Progenitor cell of endocrine pancreas (in vitro differentiated cells): ENCODE data around the gene TMEM187. TPM values are rescaled to one million over a fixed set of nuclear protein-coding genes. Genes with fewer than 3 reads are reported as not detected.

Experiments used
- DNase-seq: peaks from one replicate; pipeline ENCODE4 v3.0.0; 2021; ENCODE audit warnings: low spot score; ENCODE audit not compliant: unreplicated experiment
- H3K27ac Mint-ChIP-seq: 2 replicates; pipeline ENCODE4 v1.8.0; 2021; ENCODE audit warnings: mild to moderate bottlenecking, moderate library complexity, mixed read lengths
- H3K27me3 Mint-ChIP-seq: 2 replicates; pipeline ENCODE4 v1.8.0; 2021; ENCODE audit warnings: mixed read lengths
- H3K36me3 Mint-ChIP-seq: 2 replicates; pipeline ENCODE4 v1.8.0; 2022; ENCODE audit warnings: mixed read lengths; ENCODE audit not compliant: insufficient read depth
- H3K4me1 Mint-ChIP-seq: 2 replicates; pipeline ENCODE4 v1.8.0; 2021; ENCODE audit warnings: low read depth, mixed read lengths
- H3K4me3 Mint-ChIP-seq: 2 replicates; pipeline ENCODE4 v1.8.0; 2021; ENCODE audit warnings: low read depth, mild to moderate bottlenecking, moderate library complexity, mixed read lengths
- H3K9me3 Mint-ChIP-seq: 2 replicates; pipeline ENCODE4 v1.8.0; 2021; ENCODE audit warnings: low read depth, mixed read lengths
- CTCF ChIP-seq: fragments of 200-600 bp; sonication (generic); IDR thresholded peaks from one replicate; pipeline ENCODE4 v1.5.0; 2021; ENCODE audit warnings: antibody characterized with exemption, mild to moderate bottlenecking; ENCODE audit not compliant: unreplicated experiment
- total RNA-seq: library from RNA; stranded (reverse); gene quantifications from 2 replicates; pipeline ENCODE4 v1.2.1, GENCODE V29; 2021

TMEM187 gene
- total RNA-seq, 1 donor from 2014 or later: 11.7 TPM

GRCh38 chrX:153970357-153971123 lies 2.0 kb upstream of the TMEM187 start:
- Mint-ChIP-seq H3K36me3 (no peaks in the 10 kb centered on the region), H3K4me1 (peaks cover 38% of the 10 kb centered on the region), H3K27ac (peak overlapping the region; percentile 100), H3K4me3 (peak overlapping the region; percentile 100), H3K9me3 (no peaks in the 10 kb centered on the region), H3K27me3 (no peaks in the 10 kb centered on the region)
- TF ChIP-seq CTCF: no peak
- no peak for DNase-seq

- Mint-ChIP-seq H3K4me3 (peak overlapping the region; percentile 100), H3K4me1 (peaks cover 38% of the 10 kb centered on the region), H3K27me3 (no peaks in the 10 kb centered on the region), H3K36me3 (peaks cover 1% of the 10 kb centered on the region), H3K27ac (peak overlapping the region; percentile 100), H3K9me3 (no peaks in the 10 kb centered on the region)
- TF ChIP-seq CTCF: no peak
- DNase-seq: peak; percentile 81
Observed at GRCh38 chrX:153971124-153971449, 1.5 kb upstream of the TMEM187 start.

GRCh38 chrX:153971450-153972367 lies 845 bp upstream of the TMEM187 start, which contains the start of gene HCFC1:
HCFC1 (minus strand) TSS chrX:153971818; CDS start chrX:153970840, 978 bp downstream.
- H3K4me1 Mint-ChIP-seq: peaks cover 36% of the 10 kb centered on the region
- peak within 1 kb of the TSS; percentile 100 for H3K27ac Mint-ChIP-seq
- no peaks in the 10 kb centered on the region for H3K27me3 Mint-ChIP-seq

GRCh38 chrX:153973127-153974002 lies 811 bp downstream of the TMEM187 start:
- no peak for TF ChIP-seq CTCF
- no peaks in the 10 kb centered on the region for H3K27me3 Mint-ChIP-seq
- peaks cover 1% of the 10 kb centered on the region for H3K36me3 Mint-ChIP-seq
- H3K9me3 Mint-ChIP-seq: no peaks in the 10 kb centered on the region
- H3K4me1 Mint-ChIP-seq: peaks cover 24% of the 10 kb centered on the region
- no peak for DNase-seq
- peak overlapping the region; percentile 92 for H3K4me3 Mint-ChIP-seq
- H3K27ac Mint-ChIP-seq: peak overlapping the region; percentile 98

More at GRCh38 chrX:153971450-153972367, 845 bp upstream of the TMEM187 start, which contains the start of gene HCFC1:
- Mint-ChIP-seq H3K4me3 (peak within 1 kb of the TSS; percentile 100), H3K36me3 (peaks cover 1% of the 10 kb centered on the region), H3K9me3 (no peaks in the 10 kb centered on the region)
- peak; percentile 94 for DNase-seq
- TF ChIP-seq CTCF: no peak
